SK-N-SH (cell line): ENCODE data around the gene TAPBP. TPM values are rescaled to one million over a fixed set of nuclear protein-coding genes. Genes with fewer than 3 reads are reported as not detected.
"Not testable (repeated sequence)": the region's sequence is repeated elsewhere in the genome, so short reads cannot be mapped to it uniquely, and the experiment has no call there.

Source experiments
- CTCF ChIA-PET: fragments of 300-600, 350-600 bp; formaldehyde crosslinking; extraction: SDS; loops from one replicate; lab custom pipeline; 2021; lab: Yijun Ruan, JAX
- POLR2A ChIA-PET: fragments of 350-600 bp; sonication (Branson Sonifier 250); formaldehyde crosslinking; extraction: SDS; loops from one replicate; lab custom pipeline; 2020; ENCODE audit warnings: antibody characterized with exemption, inconsistent platforms; lab: Yijun Ruan, JAX
- DNase-seq: peaks from one replicate; pipeline ENCODE4 v3.0.0; 2012
- H2AFZ ChIP-seq: fragments of 200-600 bp; sonication (generic); 2 replicates; pipeline ENCODE4 v1.8.1; 2016; ENCODE audit warnings: antibody characterized with exemption, mild to moderate bottlenecking, low read depth
- H3F3A ChIP-seq: fragments of 200-600 bp; sonication (generic); replicated peaks from 2 replicates; pipeline ENCODE3; 2016; ENCODE audit warnings: antibody characterized with exemption, mild to moderate bottlenecking; ENCODE audit not compliant: insufficient read depth
- H3K27ac ChIP-seq, 2 experiments: fragments of 200-500 bp in 1 of 2; fragments of 200-600 bp in 1 of 2; sonication (Bioruptor generic) in 1 of 2; sonication (generic), shearing (Covaris generic) in 1 of 2; 2 replicates each; pipeline versions ENCODE4 v1.5.1 to v1.6.1; 2014 to 2016; ENCODE audit warnings: low read depth in 2 of 2, inconsistent platforms in 1 of 2, low read length in 1 of 2, mild to moderate bottlenecking in 1 of 2, mixed read lengths in 1 of 2
- H3K27me3 ChIP-seq: fragments of 200-600 bp; sonication (generic), shearing (Covaris generic); 2 replicates; pipeline ENCODE4 v1.6.1; 2016; ENCODE audit warnings: mixed run types; ENCODE audit not compliant: insufficient read depth
- H3K36me3 ChIP-seq, 2 experiments: fragments of 200-500 bp in 1 of 2; fragments of 200-600 bp in 1 of 2; sonication (Bioruptor generic) in 1 of 2; sonication (generic) in 1 of 2; replicated peaks in 1 of 2; 2 replicates each; pipeline versions ENCODE3 to v1.5.1; 2014 to 2016; ENCODE audit warnings: low read length in 1 of 2, mild to moderate bottlenecking in 1 of 2; ENCODE audit not compliant: insufficient read depth in 2 of 2, control insufficient read depth in 1 of 2
- H3K4me1 ChIP-seq, 2 experiments: fragments of 200-500 bp in 1 of 2; fragments of 200-600 bp in 1 of 2; sonication (Bioruptor generic) in 1 of 2; sonication (generic), shearing (Covaris generic) in 1 of 2; 2 replicates each; pipeline versions ENCODE4 v1.5.1 to v1.6.1; 2014 to 2016; ENCODE audit warnings: low read depth in 1 of 2, low read length in 1 of 2, mixed run types in 1 of 2; ENCODE audit not compliant: insufficient read depth in 2 of 2, control insufficient read depth in 1 of 2
- H3K4me2 ChIP-seq: fragments of 200-600 bp; sonication (generic), shearing (Covaris generic); 2 replicates; pipeline ENCODE4 v1.6.1; 2017; ENCODE audit warnings: mixed run types
- H3K4me3 ChIP-seq, 2 experiments: fragments of 200-500 bp in 1 of 2; fragments of 200-600 bp in 1 of 2; sonication (Bioruptor generic) in 1 of 2; sonication (generic), shearing (Covaris generic) in 1 of 2; 2 replicates each; pipeline versions ENCODE4 v1.5.1 to v1.8.1; 2014 to 2016; ENCODE audit warnings: low read depth in 2 of 2, inconsistent platforms in 1 of 2, low read length in 1 of 2, mild to moderate bottlenecking in 1 of 2, mixed read lengths in 1 of 2, moderate library complexity in 1 of 2
- H3K79me2 ChIP-seq: fragments of 200-600 bp; sonication (generic); 2 replicates; pipeline ENCODE4 v1.8.1; 2017; ENCODE audit warnings: mild to moderate bottlenecking; ENCODE audit not compliant: insufficient read depth
- H3K9ac ChIP-seq: fragments of 200-600 bp; sonication (generic); 2 replicates; pipeline ENCODE4 v1.6.1; 2017; ENCODE audit warnings: mixed run types
- H3K9me2 ChIP-seq: fragments of 200-600 bp; sonication (generic); 2 replicates; pipeline ENCODE4 v1.6.1; 2017; ENCODE audit warnings: mixed run types
- H3K9me3 ChIP-seq: fragments of 200-600 bp; sonication (generic); 2 replicates; pipeline ENCODE4 v1.6.1; 2017; ENCODE audit warnings: mixed run types, mild to moderate bottlenecking, moderate library complexity
- H4K20me1 ChIP-seq: fragments of 200-600 bp; sonication (generic); 2 replicates; pipeline ENCODE4 v1.6.1; 2017; ENCODE audit warnings: mild to moderate bottlenecking, mixed run types; ENCODE audit not compliant: insufficient read depth
- FOXM1 ChIP-seq: IDR thresholded peaks from 2 replicates; pipeline ENCODE4 v1.4.0; 2012; ENCODE audit warnings: low read depth, mild to moderate bottlenecking
- JUND ChIP-seq: IDR thresholded peaks from 2 replicates; pipeline ENCODE4 v1.4.0; 2012
- NRF1 ChIP-seq: IDR thresholded peaks from 2 replicates; pipeline ENCODE4 v1.6.1; 2012; ENCODE audit warnings: low read depth, mild to moderate bottlenecking, low read length
- POLR2AphosphoS5 ChIP-seq: IDR thresholded peaks from 2 replicates; pipeline ENCODE4 v1.6.1; 2012; ENCODE audit warnings: low read depth, low read length
- RCOR1 ChIP-seq: fragments of 150-350 bp; IDR thresholded peaks from 2 replicates; pipeline ENCODE4 v1.6.1; 2017; ENCODE audit warnings: antibody characterized with exemption, low read length
- TAF1 ChIP-seq: IDR thresholded peaks from 2 replicates; pipeline ENCODE4 v1.6.1; 2012; ENCODE audit warnings: low read depth, mild to moderate bottlenecking, low read length, moderate library complexity, borderline replicate concordance
- WGBS: methylation state at CpG from one replicate; pipeline ENCODE4 v1.1.6; 2017; ENCODE audit warnings: low lambda C conversion rate; 5-methylcytosine and 5-hydroxymethylcytosine counted together
- polyA plus RNA-seq, 3 experiments: library from polyadenylated mRNA; depleted of rRNA; stranded (reverse); fragments of >200 nt; gene quantifications; 2 replicates each; pipeline ENCODE4 v1.2.3, GENCODE V29; 2012
- TF ChIP-seq, protein P1 (sequence below): IDR thresholded peaks from 2 replicates; pipeline ENCODE4 v1.4.0; 2012; ENCODE audit warnings: low read depth, borderline replicate concordance

The TAPBP gene
- polyA plus RNA-seq, 1 of the 3 experiments (the other 2 are of a cell fraction): 44.5 TPM

- H3K36me3 ChIP-seq: no peaks in the 10 kb centered on the region
- H4K20me1 ChIP-seq: no peaks in the 10 kb centered on the region
- no peak for DNase-seq
- H3K27ac ChIP-seq: no peak overlapping the region
- ChIA-PET POLR2A (no interaction called here), CTCF (interaction anchor here (0.8 to 2.3 kb wide), 9 partner anchors 9 to 67 kb away, joined by 3 to 30 read pairs (median 7); partner anchors contain the start of genes RGL2 and ZBTB22)
- no peaks in the 10 kb centered on the region for H3F3A ChIP-seq
- H3K4me2 ChIP-seq: no peak overlapping the region
- no peak overlapping the region for H3K4me3 ChIP-seq
- H3K9me2 ChIP-seq: no peaks in the 10 kb centered on the region
- H3K9me3 ChIP-seq: no peaks in the 10 kb centered on the region
- peaks cover 0 to 4% of the 10 kb centered on the region in 2 experiments; a peak in 1 of 4 replicates for H3K4me1 ChIP-seq
- WGBS: 61% methylated on average over 6 of the region's 6 CpGs
- no peak overlapping the region for H2AFZ ChIP-seq
- TF ChIP-seq, protein P1, sequence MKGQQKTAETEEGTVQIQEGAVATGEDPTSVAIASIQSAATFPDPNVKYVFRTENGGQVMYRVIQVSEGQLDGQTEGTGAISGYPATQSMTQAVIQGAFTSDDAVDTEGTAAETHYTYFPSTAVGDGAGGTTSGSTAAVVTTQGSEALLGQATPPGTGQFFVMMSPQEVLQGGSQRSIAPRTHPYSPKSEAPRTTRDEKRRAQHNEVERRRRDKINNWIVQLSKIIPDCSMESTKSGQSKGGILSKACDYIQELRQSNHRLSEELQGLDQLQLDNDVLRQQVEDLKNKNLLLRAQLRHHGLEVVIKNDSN: no peak
- no peaks in the 10 kb centered on the region for H3K79me2 ChIP-seq
- H3K27me3 ChIP-seq: 0 out of 2 replicates have a peak, but pooled peaks cover 3% of the 10 kb centered on the region
- no peak overlapping the region for H3K9ac ChIP-seq
These were observed 30.2 kb upstream of the TAPBP start for GRCh38 chr6:33343953-33344611.

GRCh38 chr6:33343606-33343952 lies 29.7 kb upstream of the TAPBP start:
- H3K9me2 ChIP-seq, H3F3A ChIP-seq, H3K4me2 ChIP-seq, DNase-seq, H3K27me3 ChIP-seq, POLR2A ChIA-PET, H3K36me3 ChIP-seq, H4K20me1 ChIP-seq, H3K27ac ChIP-seq, H3K4me1 ChIP-seq, H3K4me3 ChIP-seq, H3K9me3 ChIP-seq, H3K79me2 ChIP-seq, H3K9ac ChIP-seq, H2AFZ ChIP-seq: not testable (repeated sequence)
- CTCF ChIA-PET: interaction anchor here (0.8 kb wide), 1 partner anchor 66 kb away, joined by 3 read pairs; no protein-coding TSS in a partner anchor
- 89% methylated on average over 7 of the region's 7 CpGs for WGBS

- WGBS: 87% methylated on average over 6 of the region's 6 CpGs
- Histone ChIP-seq H3K79me2 (no peaks in the 10 kb centered on the region), H3K36me3 (no peaks in the 10 kb centered on the region), H3K27ac (no peak overlapping the region), H3K9me2 (no peaks in the 10 kb centered on the region), H3K9ac (no peak overlapping the region), H3K4me3 (no peak overlapping the region), H3K4me1 (no peaks in the 10 kb centered on the region), H2AFZ (no peak overlapping the region), H4K20me1 (no peaks in the 10 kb centered on the region), H3F3A (no peaks in the 10 kb centered on the region), H3K9me3 (no peaks in the 10 kb centered on the region)
- POLR2A ChIA-PET: no interaction called here
- DNase-seq: no peak
- TF ChIP-seq POLR2AphosphoS5: no peak
- no peak for TF ChIP-seq JUND
- no peak for TF ChIP-seq TAF1
- TF ChIP-seq, protein P1: no peak
- no peak for TF ChIP-seq NRF1
- TF ChIP-seq FOXM1: no peak
- TF ChIP-seq RCOR1: no peak
- TF ChIP-seq, all 33 proteins: peak for 0
- CTCF ChIA-PET: interaction anchor here (1.0 kb wide), 1 partner anchor 40 kb away, joined by 4 read pairs; no protein-coding TSS in a partner anchor
- no peak overlapping the region for H3K4me2 ChIP-seq
- H3K27me3 ChIP-seq: no peaks in the 10 kb centered on the region
These were observed 25.3 kb upstream of the TAPBP start for GRCh38 chr6:33339193-33339592.
